SW480 (cell line): ENCODE measurements around the gene GRHPR.
"Not testable (repeated sequence)": the region's sequence is repeated elsewhere in the genome, so short reads cannot be mapped to it uniquely, and the experiment has no call there.

Experiments used
- DNase-seq: peaks from one replicate; pipeline ENCODE4 v3.0.0-alpha.2; 2016; ENCODE audit warnings: low spot score

The GRHPR gene

DNA sequence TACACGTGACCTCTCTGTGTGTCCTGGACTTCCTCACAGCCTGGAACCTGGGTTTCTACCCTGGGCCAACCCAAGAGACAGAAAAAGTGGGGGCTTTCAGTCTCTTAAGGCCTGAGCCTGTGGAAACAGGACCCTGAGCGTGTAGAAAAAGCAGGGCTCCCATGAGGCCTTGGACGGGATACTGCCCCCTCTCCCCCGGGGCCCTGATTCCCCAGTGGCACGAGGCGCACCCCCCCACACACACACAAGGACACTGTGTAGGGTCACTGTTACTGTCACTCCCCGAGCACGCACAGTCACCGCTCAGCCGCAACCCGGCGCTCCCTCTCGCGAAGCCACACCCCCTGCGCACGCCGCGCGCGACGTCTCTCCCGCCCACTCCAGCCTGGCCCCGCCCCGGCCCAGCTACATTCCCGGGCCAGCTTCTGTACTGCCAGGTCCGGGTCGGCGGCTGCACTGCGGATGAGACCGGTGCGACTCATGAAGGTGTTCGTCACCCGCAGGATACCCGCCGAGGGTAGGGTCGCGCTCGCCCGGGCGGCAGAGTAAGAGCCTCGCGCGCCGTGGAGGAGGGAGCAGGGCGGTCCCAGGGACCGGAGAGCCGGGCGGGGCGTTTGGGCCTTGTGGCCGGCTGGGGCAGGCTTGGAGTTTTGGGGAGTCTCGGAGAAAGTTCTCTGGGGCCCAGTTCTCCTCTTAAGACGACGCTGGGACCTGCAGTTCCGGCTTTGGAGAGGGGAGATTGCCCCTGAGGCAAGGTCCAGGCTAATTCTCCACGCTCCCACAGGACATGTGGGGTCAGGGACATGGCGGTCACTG lies at the start of gene GRHPR:
TSS of gene GRHPR (plus strand) at position 408 of the 816 bp plus-strand sequence. CDS start at position 463, 55 bp downstream.
- DNase-seq, result peak; percentile 88

DNA sequence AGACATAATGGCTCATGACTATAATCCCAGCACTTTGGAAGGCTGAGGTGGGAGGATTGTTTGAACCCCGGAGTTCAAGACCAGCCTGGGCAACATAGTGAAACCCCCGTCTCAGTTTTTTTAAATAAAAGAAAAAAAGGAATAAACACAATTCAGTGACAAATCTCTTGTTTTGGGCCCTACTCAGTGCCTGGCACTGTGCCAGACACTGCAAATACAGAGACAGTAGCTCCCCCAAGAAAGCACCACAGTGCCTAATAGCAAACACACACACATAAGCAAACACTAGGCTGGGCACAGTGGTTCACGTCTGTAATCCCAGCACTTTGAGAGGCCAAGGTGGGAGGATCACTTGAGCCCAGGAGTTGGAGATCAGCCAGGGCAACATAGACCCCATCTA lies 49.7 kb upstream of the GRHPR start:
- no peak for DNase-seq

- DNase-seq, result no peak
Measured at GRCh38 chr9:37373621-37374020, 48.9 kb upstream of the GRHPR start.

DNA sequence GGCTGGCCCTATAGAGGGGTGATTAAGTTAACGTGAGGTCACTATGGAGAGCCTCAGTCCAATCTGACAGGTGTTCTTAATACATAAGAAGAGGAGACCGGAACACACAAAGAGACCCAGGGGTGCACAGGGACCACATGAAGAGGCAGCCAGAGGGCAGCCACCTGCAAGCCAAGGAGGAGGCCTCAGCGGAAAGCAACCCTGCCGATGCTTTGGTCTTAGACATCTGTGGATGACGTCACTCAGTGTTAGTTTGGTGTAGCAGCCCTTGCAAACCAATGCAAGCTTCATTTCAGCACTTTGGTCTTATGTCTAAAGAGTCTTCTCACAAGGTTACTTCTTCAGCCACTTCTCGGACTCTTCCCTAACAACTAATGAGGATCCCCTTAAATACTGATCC lies 47.6 kb upstream of the GRHPR start:
- DNase-seq, result no peak

- DNase-seq, result no peak
Measured at GRCh38 chr9:37377688-37378612, 44.5 kb upstream of the GRHPR start.

DNA sequence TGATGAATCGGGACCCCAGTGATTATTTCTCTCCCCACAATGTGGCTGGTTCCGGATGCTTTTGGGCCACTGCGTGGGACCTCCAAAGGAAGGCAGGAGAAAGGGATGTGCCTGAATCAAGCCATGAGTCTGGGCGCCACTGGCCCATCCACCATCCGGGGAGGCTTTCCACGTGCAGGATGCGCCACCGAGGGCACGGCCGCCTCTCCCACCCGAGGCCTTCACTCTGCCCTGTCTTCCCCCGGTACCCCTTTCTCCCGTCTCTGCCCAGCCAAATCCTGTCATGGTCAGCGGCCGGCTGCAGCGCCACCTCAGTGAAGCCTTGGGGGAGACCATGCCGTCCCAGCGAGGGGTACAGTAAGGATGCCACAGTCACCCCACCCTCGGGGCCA lies 43.9 kb upstream of the GRHPR start:
- no peak for DNase-seq

DNA sequence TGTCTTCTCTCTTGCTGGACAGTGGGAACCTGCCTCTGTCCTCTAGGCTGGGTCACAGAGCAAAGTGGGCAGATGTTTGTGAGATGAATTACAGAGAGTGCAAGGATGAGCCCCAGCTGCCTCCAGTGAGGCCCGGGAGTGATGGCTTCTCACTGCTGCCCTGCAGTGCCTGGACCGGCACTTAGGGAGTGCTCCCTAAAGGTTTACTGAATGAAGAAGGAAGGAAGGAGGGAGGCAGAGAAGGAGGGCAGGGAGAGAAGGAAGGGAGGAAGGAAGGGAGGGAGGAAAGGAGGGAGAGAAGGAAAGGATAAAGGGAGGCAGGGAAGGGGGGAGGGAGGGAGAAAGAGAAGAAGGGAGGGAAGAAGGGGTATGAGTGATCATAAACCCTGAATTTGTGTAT lies 42.7 kb upstream of the GRHPR start:
- no peak for DNase-seq

DNA sequence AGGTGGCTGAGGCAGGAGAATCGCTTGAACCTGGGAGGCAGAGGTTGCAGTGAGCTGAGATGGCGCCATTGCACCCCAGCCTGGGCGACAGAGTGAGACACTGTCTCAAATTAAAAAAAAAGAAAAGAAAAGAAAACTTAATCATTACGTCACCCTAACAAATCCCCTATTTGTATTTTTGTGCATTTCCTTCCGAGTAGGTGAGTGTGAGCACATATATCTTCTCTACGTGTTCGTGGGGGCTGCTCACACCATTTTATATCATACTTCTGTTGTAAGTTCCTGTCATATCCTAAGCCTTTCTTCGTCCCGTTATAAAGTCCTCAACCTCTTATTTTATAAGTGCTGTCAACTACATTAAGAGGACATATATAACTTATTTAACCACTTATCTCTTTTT lies 41.9 kb upstream of the GRHPR start:
- DNase-seq, result no peak

- no peak for DNase-seq
Measured at GRCh38 chr9:37381094-37381741, 41.3 kb upstream of the GRHPR start.

DNA sequence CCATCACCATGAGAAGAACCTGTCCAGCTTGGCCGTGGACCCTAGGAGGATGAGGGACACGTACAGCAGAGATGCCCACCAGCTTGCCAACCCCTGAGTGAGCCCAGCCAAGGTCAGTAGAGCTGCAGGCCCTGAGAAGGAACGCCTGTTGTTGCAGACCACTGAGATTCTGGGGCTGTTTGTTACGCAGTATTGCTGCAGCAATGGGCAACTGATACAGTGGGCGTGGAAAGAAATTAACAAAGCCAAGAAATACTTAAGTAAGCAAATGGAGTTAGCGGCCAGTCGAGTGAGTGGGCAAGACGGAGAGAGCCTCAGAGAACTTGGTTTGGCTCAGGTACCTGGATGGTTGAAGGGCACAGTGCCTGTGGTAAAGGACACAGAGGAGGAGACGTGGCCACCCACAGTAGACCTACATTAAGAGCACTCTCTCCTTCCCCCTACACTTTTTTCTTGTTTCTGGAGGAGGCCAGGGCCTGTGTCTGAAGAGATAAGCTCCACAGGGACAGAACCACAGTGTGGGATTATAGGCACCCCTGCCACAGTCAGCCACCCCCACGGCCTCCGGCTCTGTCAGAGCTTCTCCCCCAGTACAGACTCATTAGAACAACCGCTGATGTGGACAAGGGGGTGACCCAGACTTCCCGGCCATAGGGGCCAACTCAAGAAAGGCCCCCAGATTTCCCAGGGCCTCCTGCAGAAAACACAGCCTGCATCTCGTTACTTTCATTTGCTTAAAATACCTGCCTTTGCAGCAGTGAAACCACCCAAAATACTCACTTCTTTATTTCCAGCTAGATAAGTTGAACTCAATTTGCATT lies 40.1 kb upstream of the GRHPR start:
- no peak for DNase-seq

- no peak for DNase-seq
Measured at GRCh38 chr9:37382982-37383357, 39.5 kb upstream of the GRHPR start.

- DNase-seq, result no peak
Measured at GRCh38 chr9:37383393-37383792, 39.1 kb upstream of the GRHPR start.

- no peak for DNase-seq
Measured at GRCh38 chr9:37383876-37384746, 38.4 kb upstream of the GRHPR start.

DNA sequence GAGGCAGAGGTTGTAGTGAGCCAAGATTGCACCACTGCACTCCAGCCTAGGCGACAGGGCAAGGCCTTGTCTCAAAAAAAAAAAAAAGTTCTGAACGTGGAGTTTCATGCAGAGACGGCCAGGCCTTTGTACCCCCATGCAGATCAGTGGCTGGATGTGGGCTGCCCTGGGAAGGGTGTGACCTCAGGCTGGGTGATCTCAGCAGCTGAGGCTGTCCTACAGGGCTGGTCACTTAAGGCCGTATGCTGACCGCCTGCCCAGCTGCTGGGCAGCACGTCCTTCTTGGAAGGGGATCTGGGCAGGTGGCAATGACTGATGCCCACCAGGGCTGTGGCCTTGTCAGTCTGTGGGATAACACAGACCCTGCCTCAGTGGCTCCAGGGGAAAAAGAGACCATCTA lies 37.2 kb upstream of the GRHPR start:
- no peak for DNase-seq

DNA sequence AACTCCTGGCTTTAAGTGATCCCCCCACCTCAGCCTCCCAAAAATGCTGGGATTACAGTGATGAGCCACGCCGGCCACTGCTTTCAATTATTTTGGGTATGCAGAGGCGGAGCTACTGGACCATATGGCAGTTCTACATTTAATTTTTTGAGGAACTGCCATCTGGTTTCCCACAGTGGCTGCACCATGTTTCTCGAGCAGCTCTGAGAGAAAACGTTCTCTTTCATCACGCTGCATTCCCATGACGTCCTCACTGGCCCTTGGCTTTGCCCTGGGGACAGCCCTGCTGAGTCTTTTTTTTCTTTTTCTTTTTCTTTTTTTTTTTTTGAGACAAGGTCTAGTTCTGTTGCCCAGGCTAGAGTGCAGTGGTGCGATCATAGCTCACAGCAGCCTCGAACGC lies 35.5 kb upstream of the GRHPR start:
- DNase-seq, result no peak

DNA sequence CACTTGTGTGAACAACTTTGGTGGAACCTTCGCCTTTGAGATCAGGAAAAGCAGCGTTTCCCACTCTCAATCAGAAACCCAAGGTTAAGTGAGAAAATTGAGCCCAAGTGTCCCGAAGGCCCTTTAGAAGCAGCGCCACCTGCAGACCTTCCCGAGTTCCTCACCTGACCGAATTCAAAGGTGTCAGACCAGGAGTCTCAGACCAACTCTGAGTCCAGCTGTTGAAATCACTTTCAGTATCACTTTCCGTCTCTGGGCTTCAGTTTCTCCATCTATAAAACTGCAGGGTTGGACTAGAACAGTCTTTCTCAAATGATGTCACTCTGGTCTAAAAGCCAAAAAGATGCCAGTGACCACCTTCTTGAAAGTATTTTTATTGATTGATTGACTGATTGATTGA lies 31.7 kb upstream of the GRHPR start:
- peak; percentile 33 for DNase-seq

- DNase-seq, result no peak
Measured at GRCh38 chr9:37392272-37392671, 30.2 kb upstream of the GRHPR start.

- DNase-seq, result no peak
Measured at GRCh38 chr9:37395229-37395628, 27.3 kb upstream of the GRHPR start.

DNA sequence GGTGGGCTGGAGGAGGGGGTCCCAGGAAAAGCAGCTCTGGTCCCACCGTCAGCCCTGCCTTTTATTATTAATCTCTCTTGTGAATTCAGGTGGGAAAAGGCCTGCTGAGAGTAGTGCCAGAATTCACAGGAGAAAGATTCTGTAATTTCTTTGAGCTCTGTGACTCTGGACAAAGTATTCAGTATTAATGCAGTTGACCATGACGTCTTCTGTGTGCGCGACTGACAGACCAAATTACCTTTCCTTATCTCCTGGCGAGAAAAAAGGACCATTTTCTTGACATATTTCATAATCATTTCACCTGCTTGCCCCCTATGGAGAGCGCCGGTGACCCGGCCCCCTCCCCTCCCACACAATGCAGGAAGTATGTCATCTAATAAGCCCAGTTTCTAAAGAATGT lies 26.8 kb upstream of the GRHPR start:
- DNase-seq, result no peak

- not testable (repeated sequence) for DNase-seq
Measured at GRCh38 chr9:37397948-37398347, 24.5 kb upstream of the GRHPR start.
